Skeletal muscle satellite cell (primary cell): ENCODE results near the gene TBC1D30.
"Not testable (repeated sequence)": the region's sequence is repeated elsewhere in the genome, so short reads cannot be mapped to it uniquely, and the experiment has no call there.

ENCODE experiments used
- H3K27me3 ChIP-seq: 2 replicates; pipeline ENCODE4 v1.7.0; 2013; ENCODE audit warnings: low read length; ENCODE audit not compliant: control insufficient read depth, insufficient read depth
- H3K36me3 ChIP-seq: 2 replicates; pipeline ENCODE4 v1.7.0; 2013; ENCODE audit warnings: mild to moderate bottlenecking, control low read depth, low read length; ENCODE audit not compliant: insufficient read depth
- H3K4me1 ChIP-seq: 2 replicates; pipeline ENCODE4 v1.7.0; 2013; ENCODE audit warnings: low read length; ENCODE audit not compliant: control insufficient read depth, insufficient read depth
- H3K4me2 ChIP-seq: 2 replicates; pipeline ENCODE4 v1.7.0; 2013; ENCODE audit warnings: mild to moderate bottlenecking, low read length
- H3K4me3 ChIP-seq: 2 replicates; pipeline ENCODE4 v1.7.0; 2013; ENCODE audit warnings: low read length
- H3K9ac ChIP-seq: 2 replicates; pipeline ENCODE4 v1.7.0; 2013; ENCODE audit warnings: mild to moderate bottlenecking, low read depth, low read length, moderate library complexity
- H3K9me3 ChIP-seq: replicated peaks from 2 replicates; pipeline ENCODE4 v1.7.0; 2013; ENCODE audit warnings: mild to moderate bottlenecking, control low read depth, low read length

Gene TBC1D30

DNA sequence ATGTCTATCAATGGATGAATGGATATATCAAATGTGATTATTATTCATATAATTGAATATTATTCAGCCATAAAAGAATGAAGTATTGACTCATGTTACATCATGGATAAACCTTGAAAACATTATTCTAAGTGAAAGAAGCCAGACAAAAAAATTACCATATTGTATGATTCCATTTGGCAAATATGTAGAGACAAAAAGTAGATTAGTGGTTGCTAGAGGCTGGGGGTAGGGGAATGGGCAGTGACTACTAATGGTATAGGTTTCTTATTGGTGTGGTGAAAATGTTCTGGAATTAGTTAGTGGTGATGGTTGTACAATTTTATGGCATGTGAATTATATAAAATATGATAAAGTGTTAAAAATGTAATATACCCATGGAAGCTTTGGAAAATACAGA, 33.4 kb upstream of the TBC1D30 start:
- H3K9me3 ChIP-seq = no peaks in the 10 kb centered on the region
- H3K4me2 ChIP-seq = no peak overlapping the region
- H3K27me3 ChIP-seq = peaks cover 30% of the 10 kb centered on the region
- H3K9ac ChIP-seq = no peak overlapping the region
- no peaks in the 10 kb centered on the region for H3K4me1 ChIP-seq
- no peak overlapping the region for H3K4me3 ChIP-seq
- H3K36me3 ChIP-seq = no peaks in the 10 kb centered on the region

DNA sequence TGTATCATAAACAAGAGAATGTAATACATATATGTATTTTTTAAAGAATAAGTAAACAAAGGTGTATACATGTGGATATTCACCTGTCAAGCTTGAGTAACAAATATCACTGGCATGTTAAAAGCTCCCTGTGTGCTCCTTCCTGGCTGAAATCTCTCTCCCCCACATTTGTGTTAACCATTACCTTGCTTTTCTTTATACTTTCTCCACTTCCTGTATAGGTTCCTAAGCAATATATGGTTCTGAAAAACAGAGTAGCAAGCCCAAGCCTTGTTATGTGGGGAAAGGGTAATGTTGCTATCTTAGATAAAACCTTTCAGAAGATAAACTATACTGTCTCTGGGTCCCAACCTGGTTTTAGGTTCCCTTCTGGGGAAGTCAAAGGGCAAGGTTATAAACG, 32.3 kb upstream of the TBC1D30 start:
- Histone ChIP-seq H3K9ac (no peak overlapping the region), H3K4me2 (no peak overlapping the region), H3K36me3 (no peaks in the 10 kb centered on the region), H3K9me3 (no peaks in the 10 kb centered on the region), H3K27me3 (peaks cover 32% of the 10 kb centered on the region), H3K4me1 (no peaks in the 10 kb centered on the region), H3K4me3 (no peak overlapping the region)

DNA sequence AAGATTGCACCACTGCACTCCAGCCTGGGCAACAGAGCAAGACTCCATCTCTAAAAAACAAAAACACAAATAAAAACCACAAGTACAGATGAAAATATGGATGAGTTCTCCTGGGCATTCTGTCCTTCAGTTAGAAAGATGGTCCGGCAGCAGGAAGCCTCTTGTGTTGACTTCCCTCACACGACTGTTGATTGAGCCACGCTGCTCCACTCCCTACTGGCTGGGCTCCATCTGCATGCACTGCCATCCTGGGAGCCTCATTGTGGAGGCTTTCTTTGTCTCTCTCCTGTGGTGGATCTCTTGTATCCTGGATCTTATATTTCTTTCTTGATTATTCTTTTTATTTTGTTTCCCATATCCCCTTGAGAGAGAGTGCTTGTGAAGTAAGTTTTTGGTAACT, 30.8 kb upstream of the TBC1D30 start:
- Histone ChIP-seq H3K27me3 (peaks cover 39% of the 10 kb centered on the region), H3K4me1 (no peaks in the 10 kb centered on the region), H3K4me3 (no peak overlapping the region), H3K9ac (no peak overlapping the region), H3K9me3 (no peaks in the 10 kb centered on the region), H3K36me3 (no peaks in the 10 kb centered on the region), H3K4me2 (no peak overlapping the region)

DNA sequence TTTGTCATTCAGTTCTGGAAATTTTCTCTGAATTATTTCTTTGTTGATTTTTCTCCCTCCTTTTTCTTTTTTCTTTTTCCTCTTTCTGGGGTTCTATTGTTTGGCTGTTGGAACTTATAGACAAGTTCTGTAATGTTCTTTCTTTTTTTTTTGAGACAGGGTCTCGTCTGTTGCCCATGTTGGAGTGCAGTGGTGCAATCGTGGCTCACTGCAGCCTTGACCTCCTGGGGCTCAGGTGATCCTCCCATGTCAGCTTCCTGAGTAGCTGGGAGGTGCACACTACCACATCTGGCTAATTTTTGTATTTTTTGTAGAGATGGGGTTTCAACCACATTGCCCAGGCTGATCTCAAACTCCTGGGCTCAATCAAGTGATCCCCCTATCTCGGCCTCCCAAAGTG, 30.1 kb upstream of the TBC1D30 start:
- no peaks in the 10 kb centered on the region for H3K36me3 ChIP-seq
- peaks cover 39% of the 10 kb centered on the region for H3K27me3 ChIP-seq
- H3K4me2 ChIP-seq = no peak overlapping the region
- H3K9ac ChIP-seq = no peak overlapping the region
- H3K4me1 ChIP-seq = no peaks in the 10 kb centered on the region
- H3K4me3 ChIP-seq = no peak overlapping the region
- no peaks in the 10 kb centered on the region for H3K9me3 ChIP-seq

DNA sequence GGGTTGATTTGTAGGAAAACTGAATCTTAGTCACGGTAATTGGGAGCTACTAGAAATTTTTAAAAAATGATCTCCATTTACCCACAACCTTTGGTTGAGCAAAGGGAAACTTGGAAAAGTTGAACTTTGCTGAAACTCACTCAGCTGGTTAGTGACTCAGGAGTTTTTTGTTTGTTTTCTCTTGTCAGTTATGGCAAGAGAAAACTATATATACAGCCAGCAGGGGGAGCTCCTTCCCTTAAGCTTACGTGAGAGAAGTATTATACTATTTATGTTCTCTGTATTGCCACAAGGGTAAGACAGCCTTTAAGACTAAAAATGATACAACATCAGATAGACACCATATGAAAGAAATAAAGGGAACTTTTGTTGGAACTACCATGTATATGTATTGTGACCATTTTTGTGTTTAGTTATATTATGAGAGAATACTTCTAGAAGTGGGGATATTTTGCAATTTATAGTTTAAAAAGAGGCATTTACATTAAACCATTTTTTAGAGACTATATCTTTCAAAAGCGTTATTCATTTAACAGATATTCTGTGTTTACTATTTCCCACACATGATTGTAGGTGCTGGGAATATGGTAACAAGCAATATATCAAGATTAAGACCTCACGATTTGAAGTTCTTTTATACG, 28.1 kb upstream of the TBC1D30 start:
- Histone ChIP-seq H3K4me3 (no peak overlapping the region), H3K36me3 (no peaks in the 10 kb centered on the region), H3K4me1 (no peaks in the 10 kb centered on the region), H3K9ac (no peak overlapping the region), H3K27me3 (peaks cover 41% of the 10 kb centered on the region), H3K4me2 (no peak overlapping the region), H3K9me3 (no peaks in the 10 kb centered on the region)

DNA sequence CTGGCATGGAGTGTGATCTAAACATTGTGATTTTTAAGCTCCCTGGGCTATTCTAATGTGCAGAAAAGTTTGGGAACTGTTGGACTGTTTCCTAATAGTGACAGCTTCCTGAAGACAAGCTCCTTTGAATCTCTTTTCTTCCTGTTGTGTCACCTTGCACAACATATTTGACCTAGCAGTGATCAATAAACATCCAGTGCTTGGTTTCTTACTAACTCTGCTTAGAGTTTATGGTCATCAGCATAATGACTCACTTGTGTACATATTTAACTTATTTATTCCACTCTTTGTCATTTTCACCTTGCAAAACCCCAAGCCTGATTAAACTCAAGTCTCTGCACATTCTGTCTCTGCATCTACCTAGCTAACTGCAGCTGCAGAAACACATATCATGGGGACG, 27.3 kb upstream of the TBC1D30 start:
- H3K9ac ChIP-seq = no peak overlapping the region
- no peaks in the 10 kb centered on the region for H3K36me3 ChIP-seq
- H3K27me3 ChIP-seq = peaks cover 48% of the 10 kb centered on the region
- H3K4me1 ChIP-seq = peaks cover 3% of the 10 kb centered on the region
- no peak overlapping the region for H3K4me2 ChIP-seq
- H3K9me3 ChIP-seq = no peaks in the 10 kb centered on the region
- no peak overlapping the region for H3K4me3 ChIP-seq

DNA sequence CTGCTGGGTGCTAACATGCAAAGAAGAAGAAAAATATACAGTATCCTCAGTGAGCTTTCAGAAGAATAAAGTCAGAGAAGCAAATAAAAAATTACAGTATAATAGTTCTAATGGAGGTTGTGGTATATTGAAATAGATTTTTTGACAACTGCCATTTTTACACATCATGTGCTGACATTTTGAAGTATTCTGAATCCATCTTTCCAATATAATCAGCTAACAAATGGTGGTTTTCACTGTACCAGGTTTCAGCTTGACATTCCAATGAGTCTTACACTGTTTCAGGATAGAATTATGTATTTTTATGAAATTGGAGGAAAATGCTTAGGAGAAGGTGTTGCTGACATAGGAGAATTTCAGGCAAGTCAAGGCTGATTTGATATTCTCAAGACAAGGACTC, 26.3 kb upstream of the TBC1D30 start:
- no peak overlapping the region for H3K9ac ChIP-seq
- H3K27me3 ChIP-seq = peaks cover 46% of the 10 kb centered on the region
- H3K4me1 ChIP-seq = peaks cover 3% of the 10 kb centered on the region
- no peaks in the 10 kb centered on the region for H3K36me3 ChIP-seq
- no peaks in the 10 kb centered on the region for H3K9me3 ChIP-seq
- H3K4me2 ChIP-seq = no peak overlapping the region
- no peak overlapping the region for H3K4me3 ChIP-seq

DNA sequence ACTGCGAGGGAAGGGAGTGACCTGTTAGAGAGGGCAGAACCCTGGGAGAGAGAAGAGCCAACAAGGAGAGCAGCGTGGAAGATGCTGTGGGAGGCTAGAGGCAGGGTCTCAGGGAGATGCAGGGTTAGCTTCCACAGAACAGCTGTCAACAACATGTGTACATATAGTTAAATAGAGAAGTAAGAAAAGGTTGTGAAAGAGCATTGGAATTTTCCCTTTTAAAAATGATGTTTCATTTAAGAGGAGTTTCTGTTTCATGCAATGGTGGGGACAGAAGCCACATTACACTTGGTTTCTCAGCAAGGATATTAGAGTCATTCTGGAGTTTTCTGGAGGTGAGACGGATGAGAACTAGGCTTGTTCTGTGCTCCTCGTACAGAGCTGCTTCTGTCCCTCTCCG, 23.8 kb upstream of the TBC1D30 start:
- H3K9ac ChIP-seq = no peak overlapping the region

DNA sequence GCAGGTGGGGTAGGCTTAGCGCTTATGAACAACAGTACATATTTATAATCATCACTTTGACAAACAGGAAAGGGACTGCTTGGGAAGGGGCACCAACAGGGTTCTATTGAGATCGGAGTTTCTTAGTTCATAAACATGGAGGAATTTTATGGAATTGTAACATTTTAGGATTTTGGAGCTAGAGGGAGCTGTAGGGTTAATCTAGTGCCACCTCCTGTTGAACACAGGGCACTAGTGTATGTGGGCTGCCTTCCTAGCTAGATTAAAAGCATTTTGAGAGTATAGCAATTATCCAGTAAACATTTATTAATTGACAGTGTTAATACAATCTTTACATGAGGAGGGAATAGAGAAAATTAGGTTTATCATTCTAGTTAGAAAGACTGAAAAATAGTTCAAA, 23.1 kb upstream of the TBC1D30 start:
- H3K9me3 ChIP-seq = no peaks in the 10 kb centered on the region
- H3K36me3 ChIP-seq = no peaks in the 10 kb centered on the region
- peaks cover 3% of the 10 kb centered on the region for H3K4me1 ChIP-seq
- peaks cover 50% of the 10 kb centered on the region for H3K27me3 ChIP-seq
- no peak overlapping the region for H3K4me2 ChIP-seq
- H3K4me3 ChIP-seq = no peak overlapping the region
- H3K9ac ChIP-seq = no peak overlapping the region

More for the DNA sequence above, 23.8 kb upstream of the TBC1D30 start:
- H3K36me3 ChIP-seq = no peaks in the 10 kb centered on the region
- peaks cover 3% of the 10 kb centered on the region for H3K4me1 ChIP-seq
- no peak overlapping the region for H3K4me2 ChIP-seq
- peaks cover 50% of the 10 kb centered on the region for H3K27me3 ChIP-seq
- no peak overlapping the region for H3K4me3 ChIP-seq
- no peaks in the 10 kb centered on the region for H3K9me3 ChIP-seq

DNA sequence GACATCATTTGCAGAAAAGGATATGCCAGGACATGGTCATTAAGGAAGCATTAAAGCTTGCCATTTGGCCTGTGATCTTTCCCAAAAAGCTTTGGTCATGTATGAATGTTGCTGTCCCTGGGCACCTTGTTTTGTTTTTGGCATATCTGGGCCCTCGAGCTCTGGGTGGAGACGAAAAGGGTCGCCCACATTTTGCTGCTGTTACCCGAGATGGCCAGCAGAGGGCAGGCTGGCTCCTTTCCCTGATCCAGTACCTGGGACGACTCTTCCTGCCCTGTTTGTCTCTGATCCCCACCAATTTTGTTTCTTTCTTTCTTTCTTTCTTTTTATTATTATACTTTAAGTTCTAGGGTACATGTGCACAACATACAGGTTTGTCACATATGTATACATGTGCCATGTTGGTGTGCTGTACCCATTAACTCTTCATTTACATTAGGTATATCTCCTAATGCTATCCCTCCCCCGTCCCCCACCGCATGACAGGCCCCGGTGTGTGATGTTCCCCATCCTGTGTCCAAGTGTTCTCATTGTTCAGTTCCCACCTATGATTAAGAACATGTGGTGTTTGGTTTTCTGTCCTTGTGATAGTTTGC, 22.2 kb upstream of the TBC1D30 start:
- H3K9me3 ChIP-seq, H3K36me3 ChIP-seq, H3K9ac ChIP-seq, H3K4me3 ChIP-seq, H3K4me1 ChIP-seq: not testable (repeated sequence)
- H3K27me3 ChIP-seq = peaks cover 49% of the 10 kb centered on the region
- peak overlapping the region; percentile 30 for H3K4me2 ChIP-seq

DNA sequence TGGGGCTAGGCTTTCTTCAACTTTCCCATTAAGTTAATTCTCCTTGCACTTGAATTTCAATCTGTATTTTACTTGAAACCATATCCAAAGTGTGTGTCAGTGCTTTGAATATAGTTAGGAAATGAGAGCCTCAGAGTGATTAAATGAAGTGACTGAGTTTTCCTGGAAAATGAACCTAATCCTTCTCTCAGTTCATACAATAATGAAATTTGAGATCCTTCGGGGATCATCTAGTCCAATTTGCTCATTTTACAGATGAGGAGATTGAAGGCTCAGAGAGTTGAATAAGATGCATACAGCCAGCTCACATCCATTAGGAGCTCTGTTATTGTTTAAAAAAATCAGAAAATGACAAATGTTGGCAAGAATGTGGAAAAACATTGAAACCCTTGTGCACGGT, 18.3 kb upstream of the TBC1D30 start:
- H3K36me3 ChIP-seq = no peaks in the 10 kb centered on the region
- H3K27me3 ChIP-seq = peaks cover 32% of the 10 kb centered on the region
- H3K4me1 ChIP-seq = peaks cover 3% of the 10 kb centered on the region
- no peaks in the 10 kb centered on the region for H3K9me3 ChIP-seq
- H3K9ac ChIP-seq = no peak overlapping the region
- H3K4me3 ChIP-seq = no peak overlapping the region
- no peak overlapping the region for H3K4me2 ChIP-seq
